WTC11 (cell line): ENCODE data around the gene BLM.

Experiments
- ATF3 ChIP-seq: sonication (generic); formaldehyde crosslinking; conservative IDR thresholded peaks from 2 replicates; pipeline ENCODE4 v1.8.1; 2022; ENCODE audit warnings: mild to moderate bottlenecking, missing genetic modification reagents
- CTCF ChIP-seq: fragments of 200-600 bp; IDR thresholded peaks from 2 replicates; pipeline ENCODE4 v1.8.0; 2022; ENCODE audit warnings: antibody characterized with exemption
- FOXK1 ChIP-seq: sonication (generic); formaldehyde crosslinking; IDR thresholded peaks from 2 replicates; pipeline ENCODE4 v1.8.0; 2022; ENCODE audit warnings: mild to moderate bottlenecking, moderate library complexity, missing genetic modification reagents
- MYBL2 ChIP-seq: sonication (generic); formaldehyde crosslinking; IDR thresholded peaks from 2 replicates; pipeline ENCODE4 v1.8.1; 2023; ENCODE audit warnings: mild to moderate bottlenecking, moderate library complexity, missing genetic modification reagents
- NFYB ChIP-seq: sonication (generic); formaldehyde crosslinking; conservative IDR thresholded peaks from 2 replicates; pipeline ENCODE4 v1.8.0; 2022; ENCODE audit warnings: low read depth, missing genetic modification reagents
- SP1 ChIP-seq: sonication (generic); formaldehyde crosslinking; conservative IDR thresholded peaks from 2 replicates; pipeline ENCODE4 v1.8.1; 2022; ENCODE audit warnings: missing genetic modification reagents
- ZNF281 ChIP-seq: sonication (generic); formaldehyde crosslinking; IDR thresholded peaks from 2 replicates; pipeline ENCODE4 v1.8.0; 2023; ENCODE audit warnings: mild to moderate bottlenecking, missing genetic modification reagents

- TF ChIP-seq CTCF: no peak
- no peak for TF ChIP-seq SP1 (CRISPR knock-in tag)
- TF ChIP-seq FOXK1 (CRISPR knock-in tag): no peak
- TF ChIP-seq ATF3 (CRISPR knock-in tag): no peak
- TF ChIP-seq ZNF281 (CRISPR knock-in tag): no peak
- TF ChIP-seq MYBL2 (CRISPR knock-in tag): no peak
- no peak for TF ChIP-seq NFYB (CRISPR knock-in tag)
Observed at GRCh38 chr15:90834626-90835025, 117.5 kb downstream of the BLM start.
